Thoracic aorta (tissue), 2 donors: ENCODE measurements around the gene NUP155. TPM values are rescaled to one million over a fixed set of nuclear protein-coding genes. Genes with fewer than 3 reads are reported as not detected.
"Not testable (repeated sequence)": the region's sequence is repeated elsewhere in the genome, so short reads cannot be mapped to it uniquely, and the experiment has no call there.

Experiments
- ATAC-seq: fragments of 150-250 bp; one replicate; pipeline ENCODE4 v1.8.0; 2017; ENCODE audit warnings: low read depth; ENCODE audit not compliant: insufficient number of reproducible peaks, low FRiP score
- DNase-seq: peaks from one replicate; pipeline ENCODE4 v3.0.0-alpha.2; 2020; ENCODE audit warnings: low spot score
- H3K27ac ChIP-seq, 2 donors: fragments of 200-600 bp; sonication (generic); 1 replicate in 1 of 2; 2 replicates in 1 of 2; pipeline ENCODE4 v1.5.1; 2016; ENCODE audit warnings: mild to moderate bottlenecking in 2 of 2, moderate library complexity in 2 of 2
- H3K27me3 ChIP-seq: fragments of 200-600 bp; sonication (generic); replicated peaks from 2 replicates; pipeline ENCODE4 v1.6.0; 2016; ENCODE audit warnings: mild to moderate bottlenecking; ENCODE audit not compliant: insufficient read depth
- H3K36me3 ChIP-seq: fragments of 200-600 bp; sonication (generic); one replicate; pipeline ENCODE4 v1.5.1; 2016
- H3K4me1 ChIP-seq, 2 donors: fragments of 200-600 bp; sonication (generic); 1 replicate in 1 of 2; 2 replicates in 1 of 2; pipeline versions ENCODE4 v1.5.1 to v1.6.0; 2016; ENCODE audit warnings: low read depth in 2 of 2, mild to moderate bottlenecking in 1 of 2; ENCODE audit not compliant: control insufficient read depth in 1 of 2
- H3K4me3 ChIP-seq: fragments of 200-600 bp; sonication (generic); 2 replicates; pipeline ENCODE4 v1.5.1; 2016; ENCODE audit warnings: mild to moderate bottlenecking
- H3K9me3 ChIP-seq: fragments of 200-600 bp; sonication (generic); 2 replicates; pipeline ENCODE4 v1.5.1; 2016
- CTCF ChIP-seq: fragments of 200-600 bp; sonication (generic); IDR thresholded peaks from one replicate; pipeline ENCODE4 v1.5.1; 2019; ENCODE audit warnings: antibody characterized with exemption
- total RNA-seq, 2 donors: library from RNA; depleted of rRNA; stranded (reverse); fragments of >200 nt; gene quantifications; one replicate each; pipeline versions ENCODE4 v1.1.0 to v1.2.3, GENCODE V29; 2016

The NUP155 gene
- total RNA-seq, 2 donors from 2014 or later: 14.8 to 30.8 TPM

GRCh38 chr5:37316027-37316426 is 54.9 kb downstream of the NUP155 start:
- no peak for TF ChIP-seq CTCF
- no peaks in the 10 kb centered on the region for H3K27me3 ChIP-seq
- no peak overlapping the region for H3K27ac ChIP-seq
- peaks cover 46% of the 10 kb centered on the region for H3K36me3 ChIP-seq
- no peaks in the 10 kb centered on the region for H3K4me1 ChIP-seq
- no peaks in the 10 kb centered on the region for H3K9me3 ChIP-seq
- no peak for DNase-seq
- ATAC-seq: no peak
- no peak overlapping the region for H3K4me3 ChIP-seq

GRCh38 chr5:37310360-37310759 is 60.5 kb downstream of the NUP155 start:
- Histone ChIP-seq H3K27me3 (no peaks in the 10 kb centered on the region), H3K4me1 (no peaks in the 10 kb centered on the region), H3K27ac (no peak overlapping the region), H3K9me3 (no peaks in the 10 kb centered on the region), H3K36me3 (peaks cover 61% of the 10 kb centered on the region), H3K4me3 (no peak overlapping the region)
- no peak for TF ChIP-seq CTCF
- DNase-seq (no peak), ATAC-seq (no peak)

GRCh38 chr5:37308793-37309192 is 62.1 kb downstream of the NUP155 start:
- Histone ChIP-seq H3K36me3 (peaks cover 60% of the 10 kb centered on the region), H3K4me3 (no peak overlapping the region), H3K9me3 (no peaks in the 10 kb centered on the region), H3K4me1 (no peaks in the 10 kb centered on the region), H3K27ac (no peak overlapping the region), H3K27me3 (no peaks in the 10 kb centered on the region)
- ATAC-seq: no peak
- TF ChIP-seq CTCF: no peak
- no peak for DNase-seq

GRCh38 chr5:37304888-37305287 is 66.0 kb downstream of the NUP155 start:
- Histone ChIP-seq H3K27me3 (no peaks in the 10 kb centered on the region), H3K4me1 (no peaks in the 10 kb centered on the region)
- no peak for TF ChIP-seq CTCF

GRCh38 chr5:37296313-37296712 is 74.6 kb downstream of the NUP155 start:
- not testable (repeated sequence) for H3K27ac ChIP-seq, H3K4me3 ChIP-seq, H3K9me3 ChIP-seq, ATAC-seq, H3K4me1 ChIP-seq, DNase-seq, H3K27me3 ChIP-seq
- H3K36me3 ChIP-seq: peaks cover 31% of the 10 kb centered on the region

More at GRCh38 chr5:37304888-37305287, 66.0 kb downstream of the NUP155 start:
- ATAC-seq: no peak
- DNase-seq: no peak
- H3K9me3 ChIP-seq: no peaks in the 10 kb centered on the region
- H3K4me3 ChIP-seq: no peak overlapping the region
- H3K27ac ChIP-seq: no peak overlapping the region
- H3K36me3 ChIP-seq: peaks cover 67% of the 10 kb centered on the region

GRCh38 chr5:37283214-37283820 is 87.6 kb downstream of the NUP155 start:
- H3K36me3 ChIP-seq: peaks cover 3% of the 10 kb centered on the region
- H3K4me1 ChIP-seq: no peaks in the 10 kb centered on the region
- DNase-seq (no peak), ATAC-seq (no peak)
- H3K27me3 ChIP-seq: no peaks in the 10 kb centered on the region
- no peaks in the 10 kb centered on the region for H3K9me3 ChIP-seq
- TF ChIP-seq CTCF: no peak
- H3K4me3 ChIP-seq: no peak overlapping the region
- H3K27ac ChIP-seq: no peak overlapping the region
